NCI-H2107 treated with DMSO at 0.1 percent for 48 hours (cell line): ENCODE results near the gene CCL7.

ENCODE experiments used
- DNase-seq: peaks from one replicate; lab custom pipeline; 2025; ENCODE audit not compliant: unreplicated experiment; lab: John Stamatoyannopoulos, UW

Gene CCL7

DNA sequence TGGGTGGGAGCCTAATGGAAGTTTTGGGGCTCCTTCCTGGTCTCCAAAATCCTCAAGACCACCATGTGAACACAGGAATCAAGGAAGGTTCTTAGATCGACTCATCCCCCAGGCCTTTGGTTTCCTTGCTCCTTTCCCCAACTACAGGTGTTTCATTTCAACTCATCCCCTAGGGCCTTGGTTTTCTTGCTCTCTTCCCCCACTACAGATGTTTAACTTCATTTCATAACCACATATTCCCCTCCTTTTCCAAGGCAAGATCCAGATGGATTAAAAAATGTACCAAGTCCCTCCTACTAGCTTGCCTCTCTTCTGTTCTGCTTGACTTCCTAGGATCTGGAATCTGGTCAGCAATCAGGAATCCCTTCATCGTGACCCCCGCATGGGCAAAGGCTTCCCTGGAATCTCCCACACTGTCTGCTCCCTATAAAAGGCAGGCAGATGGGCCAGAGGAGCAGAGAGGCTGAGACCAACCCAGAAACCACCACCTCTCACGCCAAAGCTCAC is 15.3 kb downstream of the CCL7 start, which contains the start of gene CCL11:
CCL11 (plus strand) TSS at position 457 of the 507 bp plus-strand sequence. CDS start 67 bp downstream, outside the sequence.
- no peak for DNase-seq

DNA sequence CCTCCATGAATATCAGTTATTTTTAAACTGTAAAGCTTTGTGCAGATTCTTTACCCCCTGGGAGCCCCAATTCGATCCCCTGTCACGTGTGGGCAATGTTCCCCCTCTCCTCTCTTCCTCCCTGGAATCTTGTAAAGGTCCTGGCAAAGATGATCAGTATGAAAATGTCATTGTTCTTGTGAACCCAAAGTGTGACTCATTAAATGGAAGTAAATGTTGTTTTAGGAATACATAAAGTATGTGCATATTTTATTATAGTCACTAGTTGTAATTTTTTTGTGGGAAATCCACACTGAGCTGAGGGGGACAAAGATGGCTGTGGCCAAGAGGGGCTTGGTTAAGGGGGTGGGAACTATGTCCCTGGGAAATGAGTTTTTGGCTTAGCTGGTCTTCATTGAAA is 17.9 kb downstream of the CCL7 start:
- DNase-seq: no peak

DNA sequence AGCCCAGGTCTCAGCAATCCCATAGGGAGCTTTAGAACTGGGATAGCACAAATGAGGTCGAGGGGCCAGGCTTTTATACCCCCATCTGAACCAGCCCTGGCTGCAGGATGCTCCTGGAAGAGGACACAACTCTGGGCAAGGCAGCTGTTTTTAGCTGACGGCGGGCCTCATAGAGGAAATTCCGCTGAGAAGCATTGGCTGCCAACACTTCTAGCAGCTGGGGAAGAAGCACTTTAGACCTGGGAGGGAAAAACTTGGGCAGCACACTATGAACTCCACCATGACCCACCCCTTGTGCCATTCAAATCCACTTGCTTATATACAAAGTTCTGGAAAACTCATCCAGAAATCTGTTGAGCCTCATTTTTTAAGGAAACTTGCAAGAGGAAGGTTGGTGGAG is 20.6 kb downstream of the CCL7 start:
- no peak for DNase-seq

DNA sequence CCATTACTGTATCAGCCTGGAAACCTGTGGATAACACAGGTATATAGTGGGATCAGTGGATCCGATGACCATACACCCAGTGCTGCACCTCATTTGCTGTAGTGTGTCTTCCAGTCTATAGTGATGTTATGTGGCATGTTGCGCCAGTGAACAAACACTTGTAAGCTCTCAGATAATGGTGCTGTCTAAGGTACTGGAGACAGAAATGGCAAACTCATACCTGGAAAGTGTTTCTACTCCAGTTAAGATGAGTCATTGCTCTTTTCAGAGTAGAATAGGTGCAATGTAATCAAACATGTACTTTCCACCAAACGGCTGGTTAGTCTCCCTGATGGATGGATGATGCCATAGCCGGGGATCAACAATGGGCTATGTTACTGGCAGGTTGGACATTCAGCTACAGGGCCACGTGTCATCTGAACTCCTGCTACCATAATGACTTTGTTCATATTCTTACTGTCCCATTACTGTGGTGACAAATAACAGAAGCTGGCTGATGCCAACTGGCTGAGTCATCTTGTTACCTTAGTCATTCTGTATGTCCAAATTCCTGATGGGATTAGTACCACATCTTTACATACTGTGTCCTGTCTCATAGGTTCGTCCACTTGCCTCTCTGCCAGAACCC is 21.8 kb downstream of the CCL7 start:
- no peak for DNase-seq

DNA sequence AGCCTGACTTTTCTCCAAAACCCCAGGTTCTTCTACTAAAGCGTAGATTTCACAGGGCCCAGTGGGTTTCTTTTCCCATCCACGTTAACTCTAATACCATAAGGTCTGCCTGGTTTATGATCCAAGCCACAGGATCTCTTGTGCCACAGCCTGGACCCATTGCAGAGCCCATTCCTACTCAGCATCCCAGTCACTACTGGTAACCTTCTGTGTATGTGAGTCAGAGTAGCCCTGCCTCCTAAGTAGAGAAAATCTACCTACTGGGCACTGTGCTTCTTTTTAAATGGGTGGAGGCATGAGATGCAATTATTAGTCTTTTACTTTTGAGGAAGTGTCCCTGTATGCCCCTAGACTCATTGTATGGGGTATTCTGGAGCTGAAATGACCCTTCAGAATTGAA is 29.0 kb downstream of the CCL7 start:
- DNase-seq: no peak

DNA sequence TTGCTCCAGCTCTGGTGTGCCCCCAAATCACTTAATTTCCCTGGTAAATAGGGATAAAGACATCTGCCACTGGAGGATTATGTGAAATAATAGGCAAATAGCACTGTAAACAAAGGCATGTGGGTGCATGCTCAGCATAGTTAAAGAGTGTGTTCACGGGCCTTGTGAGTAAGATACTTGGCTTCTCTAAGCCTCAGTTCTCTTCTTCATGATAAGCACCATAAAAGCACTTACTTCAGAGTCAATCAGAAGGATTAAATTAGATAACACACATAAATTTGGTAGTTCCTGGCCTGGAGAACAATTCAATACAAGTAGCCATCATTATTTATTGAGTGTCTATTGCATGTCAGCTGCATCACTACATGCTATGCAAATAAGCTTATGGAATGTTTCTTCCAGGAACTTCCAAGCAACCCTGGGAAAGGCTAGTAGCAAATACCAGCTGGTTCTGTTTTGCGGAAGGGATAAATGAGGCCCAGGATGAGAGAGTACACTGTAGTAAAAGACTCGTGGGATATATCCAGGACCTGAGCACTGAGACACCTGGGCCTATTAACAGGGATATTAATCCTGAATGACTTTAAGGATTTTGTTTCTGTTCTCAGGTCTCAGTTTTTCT is 30.0 kb downstream of the CCL7 start:
- no peak for DNase-seq

DNA sequence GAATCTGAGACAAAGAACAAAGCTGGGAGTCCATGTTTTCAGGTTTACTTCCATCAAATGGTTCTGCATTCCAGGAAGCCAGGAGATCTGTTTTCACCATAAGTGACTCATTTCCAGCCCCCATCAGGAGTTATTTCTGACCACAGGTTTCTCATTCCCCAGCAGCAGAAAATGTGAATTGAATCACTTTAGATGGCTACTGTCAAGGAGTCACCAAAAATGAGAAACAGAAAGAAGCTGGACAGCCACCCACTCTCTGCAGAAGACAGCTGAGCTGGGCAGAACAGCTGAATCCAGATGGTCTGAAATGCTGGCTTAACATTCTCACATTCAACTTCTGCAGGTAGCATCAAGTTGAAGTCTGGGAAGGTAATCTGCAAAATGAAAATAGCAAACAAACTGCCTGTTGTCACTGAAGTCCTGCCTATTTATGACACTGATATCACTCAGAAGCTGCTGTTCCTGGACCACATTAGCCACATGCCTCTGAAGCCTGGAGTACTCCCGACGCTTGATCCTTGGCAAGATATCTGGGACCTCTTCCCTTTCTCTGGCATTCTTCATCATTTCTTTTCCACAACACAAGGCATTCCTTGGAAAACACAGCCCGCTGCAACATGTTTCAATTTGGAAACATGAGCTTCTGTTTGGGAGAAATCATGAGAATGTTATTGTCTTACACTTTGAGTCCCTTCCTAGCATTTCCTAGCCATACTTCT is 30.8 kb downstream of the CCL7 start:
- DNase-seq: no peak

DNA sequence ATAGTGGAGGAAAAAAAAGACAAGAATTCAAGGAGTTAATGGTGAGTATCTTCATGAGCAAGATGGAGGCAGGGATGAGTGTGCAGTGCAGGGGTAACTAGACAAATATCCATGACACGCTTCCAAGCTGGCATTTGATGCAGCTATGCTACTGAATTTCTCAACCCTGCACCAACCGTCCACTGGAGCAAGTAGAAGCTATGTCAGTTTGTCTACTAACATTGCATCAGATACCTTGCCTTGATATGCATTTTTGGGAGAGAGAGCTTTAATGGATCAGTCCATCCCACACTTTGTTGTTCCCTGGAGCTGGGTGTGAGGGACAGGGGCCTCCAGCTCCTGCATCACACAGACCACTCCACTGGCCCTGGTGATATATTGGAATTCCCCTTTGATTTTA is 32.0 kb downstream of the CCL7 start:
- DNase-seq: no peak

DNA sequence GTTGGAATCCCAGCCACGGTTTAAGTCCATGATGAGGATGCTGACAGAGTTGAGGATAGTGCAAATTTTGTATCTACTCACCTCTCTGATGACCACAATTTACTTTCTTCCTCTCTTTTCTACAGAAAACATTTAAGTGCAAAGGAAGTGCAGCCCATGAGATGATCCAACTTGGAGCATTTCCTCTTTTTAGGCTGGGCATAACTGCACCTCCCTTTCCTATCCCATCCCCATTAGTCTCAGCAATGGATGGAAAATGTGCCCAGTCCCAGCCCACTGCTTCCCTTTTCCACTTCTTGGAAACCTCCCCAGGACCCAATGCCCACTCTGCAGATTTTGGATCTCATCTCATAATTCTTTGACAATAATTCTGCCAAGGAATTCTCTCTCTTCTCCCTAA is 32.6 kb downstream of the CCL7 start:
- no peak for DNase-seq

DNA sequence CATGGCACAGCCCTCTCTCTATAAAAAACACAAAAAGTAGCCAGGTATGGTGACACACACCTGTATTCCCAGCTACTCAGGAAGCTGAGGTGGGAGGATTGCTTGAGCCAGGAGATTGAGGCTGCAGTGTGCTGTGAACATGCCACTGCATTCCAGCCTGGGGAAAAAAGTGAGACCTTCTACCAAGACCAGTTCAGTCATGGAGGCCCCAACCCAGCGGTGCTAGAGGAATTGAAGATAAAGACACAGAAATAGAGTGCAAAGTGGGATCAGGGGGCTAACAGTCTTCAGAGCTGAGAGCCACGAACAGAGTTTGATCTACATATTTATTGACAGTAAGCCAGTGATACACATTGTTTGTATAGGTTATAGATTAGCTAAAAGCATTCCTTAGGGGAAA is 33.6 kb downstream of the CCL7 start:
- no peak for DNase-seq

DNA sequence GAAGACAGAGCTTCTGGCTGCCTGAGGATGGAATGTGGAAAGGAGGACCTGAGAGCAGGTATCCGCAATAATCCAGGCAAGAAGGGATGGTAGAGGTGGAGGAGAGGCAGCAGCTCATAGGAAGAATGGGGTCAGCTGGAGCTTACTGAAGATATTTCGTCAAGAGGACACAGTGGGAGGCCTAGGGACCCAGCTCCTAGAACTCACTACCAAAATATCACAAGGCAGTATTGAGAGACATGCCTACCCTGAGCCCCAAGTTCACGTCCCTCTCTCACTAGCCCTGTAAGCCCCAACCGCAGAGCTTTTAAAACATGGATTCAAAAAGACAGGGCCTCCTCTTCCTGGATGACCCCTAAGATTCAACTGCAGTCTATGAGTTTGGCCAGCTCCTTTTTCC is 35.0 kb downstream of the CCL7 start:
- DNase-seq: no peak

DNA sequence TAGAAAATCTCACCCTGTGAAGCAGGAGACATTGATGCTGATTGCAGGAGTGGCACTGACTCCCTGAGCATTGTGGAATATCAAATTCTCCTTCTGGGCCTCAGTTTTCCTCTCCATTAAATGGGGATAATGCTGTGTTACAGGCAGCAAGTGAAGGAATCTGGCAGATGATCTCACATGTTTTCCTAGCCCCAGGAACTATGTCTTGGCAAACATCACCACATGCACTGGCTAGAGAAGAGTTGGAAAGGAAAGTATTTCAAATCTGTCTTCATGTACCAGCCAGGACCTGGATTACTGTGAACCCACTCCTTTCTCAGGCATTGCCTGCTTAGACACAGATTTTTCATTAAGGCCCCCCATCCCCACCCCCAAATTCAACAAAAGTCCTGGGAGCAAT is 35.6 kb downstream of the CCL7 start:
- no peak for DNase-seq

DNA sequence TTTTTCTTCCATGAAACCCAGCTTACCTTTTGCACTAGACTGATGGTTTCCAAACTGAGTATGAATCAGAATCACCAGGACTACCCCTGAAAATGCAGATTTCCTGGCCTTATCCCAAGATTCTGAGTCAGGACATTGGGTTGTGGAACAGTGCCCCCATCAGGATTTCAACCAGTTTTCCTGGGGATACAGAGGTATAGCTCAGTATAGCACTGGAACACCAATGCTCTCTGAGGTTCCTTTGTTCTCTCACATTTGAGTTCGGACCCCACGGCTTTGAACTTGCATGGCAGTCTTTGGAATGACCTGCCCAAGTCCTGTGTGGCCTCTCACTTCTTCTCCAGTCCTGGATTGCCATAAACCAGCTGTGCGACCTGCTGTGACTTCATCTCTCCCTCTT is 36.4 kb downstream of the CCL7 start:
- DNase-seq: no peak

DNA sequence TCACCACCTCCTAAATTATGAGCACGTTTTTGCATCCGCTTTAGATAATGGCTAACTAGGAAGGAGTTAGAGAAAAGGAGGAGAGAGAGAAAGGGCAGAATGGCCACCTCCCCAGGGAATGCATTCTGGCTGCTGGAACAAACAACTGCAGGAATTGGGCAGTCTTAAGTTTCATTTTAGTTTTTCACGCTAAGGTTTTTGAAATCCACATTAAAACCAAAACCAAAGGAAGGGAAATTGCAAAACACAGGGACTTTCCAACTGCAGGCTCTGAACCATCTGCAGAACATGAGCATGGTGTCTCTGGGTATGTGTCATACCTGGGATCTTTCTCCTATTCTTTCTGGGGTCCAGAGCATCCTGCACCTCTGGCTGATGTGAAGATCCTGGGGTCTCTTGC is 37.1 kb downstream of the CCL7 start:
- DNase-seq: no peak

DNA sequence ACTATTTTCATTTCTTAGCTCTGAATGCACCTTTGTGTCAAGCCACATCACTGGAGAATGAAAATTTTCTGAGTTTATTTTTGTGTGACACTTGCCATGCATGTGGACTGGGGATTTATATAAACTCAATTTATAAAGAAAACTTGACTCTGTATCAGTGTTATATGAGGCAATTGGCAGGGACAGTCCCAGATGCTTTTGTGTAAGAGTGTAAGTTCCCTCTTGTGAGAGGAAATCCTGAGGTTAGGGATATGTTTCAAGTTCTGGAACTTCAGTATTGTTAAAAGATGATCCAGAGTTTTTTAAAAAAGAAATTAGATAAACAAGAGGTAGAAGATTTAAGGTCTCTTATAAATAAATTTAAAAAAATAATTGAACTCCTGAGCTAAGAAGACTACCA is 38.4 kb downstream of the CCL7 start:
- DNase-seq: no peak

DNA sequence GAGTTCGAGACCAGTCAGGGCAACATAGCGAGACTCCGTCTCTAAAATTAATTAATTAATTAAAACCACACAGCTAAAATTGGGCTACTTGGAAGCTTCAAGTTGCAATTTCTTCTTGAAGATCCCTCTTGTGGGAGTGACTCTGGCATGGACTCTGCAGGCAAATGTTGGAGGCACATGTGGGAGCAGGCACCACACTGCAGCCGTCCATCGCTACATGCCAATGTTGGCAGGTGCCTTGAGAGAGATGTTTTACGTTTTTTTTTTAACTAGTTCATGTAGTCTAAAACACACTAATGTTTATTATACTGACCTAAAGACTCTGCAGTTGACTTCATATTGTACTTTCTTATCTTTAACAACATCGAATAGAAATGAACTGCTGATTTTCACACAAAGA is 41.3 kb downstream of the CCL7 start:
- no peak for DNase-seq

DNA sequence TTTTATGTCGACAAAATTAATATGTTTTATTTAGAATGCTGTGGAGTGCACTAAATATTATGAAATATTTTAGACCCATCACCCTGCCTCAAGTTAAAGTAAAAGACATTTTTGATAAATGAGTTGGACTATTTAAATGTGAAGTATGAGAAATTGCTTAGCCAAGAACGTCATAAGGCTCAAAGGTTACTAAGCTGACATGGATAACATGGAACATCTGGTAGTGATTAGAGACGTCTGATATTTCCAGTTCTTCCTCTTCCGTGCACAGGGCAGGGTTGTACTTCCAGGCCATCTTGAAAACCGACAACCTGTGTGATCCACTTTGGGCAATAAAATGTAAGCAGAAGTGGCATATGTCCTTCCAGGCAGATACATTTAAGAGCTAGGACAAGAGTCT is 42.1 kb downstream of the CCL7 start:
- no peak for DNase-seq

DNA sequence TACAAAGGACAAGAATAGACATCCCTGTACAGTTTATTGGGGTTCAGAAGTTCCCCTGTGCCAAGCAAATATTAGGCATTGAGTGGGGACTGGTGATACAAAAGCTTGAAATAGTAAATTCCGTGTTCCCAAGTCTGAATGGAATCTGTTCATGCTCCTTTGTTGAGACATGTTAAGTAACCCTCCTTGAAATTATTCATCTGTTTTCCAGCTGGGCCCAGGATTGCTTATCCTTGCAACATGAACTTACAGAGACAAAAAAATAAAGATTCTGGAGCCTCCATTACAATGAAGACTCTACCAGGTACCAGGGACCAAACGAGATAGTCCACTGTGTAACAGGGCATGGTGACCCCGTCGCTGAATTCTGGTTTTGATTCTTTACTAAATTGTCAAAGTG is 43.1 kb downstream of the CCL7 start:
- no peak for DNase-seq

DNA sequence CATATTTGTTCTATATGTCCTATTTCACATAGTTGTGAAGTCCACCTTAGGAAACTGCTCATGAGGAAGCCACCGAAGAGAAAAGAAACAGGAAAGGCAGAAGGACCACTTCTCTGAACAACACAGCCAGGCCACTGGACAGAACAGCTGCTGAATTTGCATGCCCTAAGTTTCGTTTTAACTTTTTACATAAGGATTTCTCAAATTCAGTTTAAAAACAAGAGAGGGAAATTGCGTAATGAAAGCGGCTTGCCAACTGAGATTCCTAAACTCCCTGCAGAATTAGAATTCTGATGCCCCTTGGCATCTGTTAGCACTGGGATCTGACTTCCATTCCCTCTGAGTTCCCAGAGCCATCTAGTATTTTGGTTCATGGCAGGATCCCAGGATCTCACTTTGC is 44.3 kb downstream of the CCL7 start:
- DNase-seq: no peak

DNA sequence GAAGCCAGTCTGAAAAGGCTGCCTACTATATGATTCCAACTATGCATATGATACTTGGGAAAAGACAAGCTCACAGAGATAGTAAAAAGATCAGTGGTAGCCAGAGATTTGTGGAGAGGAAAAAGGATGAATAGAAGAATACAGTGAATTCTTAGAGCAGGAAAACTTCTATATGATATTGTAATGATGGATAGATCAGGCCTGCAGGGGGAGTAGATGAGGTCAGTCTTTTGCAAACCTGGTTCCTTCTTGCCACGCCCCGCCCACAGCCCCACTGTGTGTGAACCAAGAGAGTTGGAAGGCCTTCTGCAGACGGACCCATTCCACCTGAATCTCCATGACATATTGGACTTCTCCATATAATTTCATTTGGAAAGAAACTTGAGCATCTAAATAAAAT is 48.5 kb downstream of the CCL7 start:
- no peak for DNase-seq

DNA sequence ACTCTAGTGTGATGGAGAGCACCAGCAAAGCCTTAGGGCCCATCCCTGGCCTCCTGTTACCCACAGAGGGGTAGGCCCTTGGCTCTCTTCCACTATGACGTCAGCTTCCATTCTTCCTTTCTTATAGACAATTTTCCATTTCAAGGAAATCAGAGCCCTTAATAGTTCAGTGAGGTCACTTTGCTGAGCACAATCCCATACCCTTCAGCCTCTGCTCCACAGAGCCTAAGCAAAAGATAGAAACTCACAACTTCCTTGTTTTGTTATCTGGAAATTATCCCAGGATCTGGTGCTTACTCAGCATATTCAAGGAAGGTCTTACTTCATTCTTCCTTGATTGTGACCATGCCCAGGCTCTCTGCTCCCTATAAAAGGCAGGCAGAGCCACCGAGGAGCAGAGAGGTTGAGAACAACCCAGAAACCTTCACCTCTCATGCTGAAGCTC is 49.0 kb downstream of the CCL7 start, which contains the start of gene CCL8:
CCL8 (plus strand) TSS at position 397 of the 445 bp plus-strand sequence. CDS start 67 bp downstream, outside the sequence.
- DNase-seq: no peak
